HG03025 (cell line): ENCODE results near the gene DHRS12.

Source experiments
- ATAC-seq: cut with Tn5 transposase; IDR thresholded peaks from one replicate; pipeline ENCODE4 v1.9.1; 2021; ENCODE audit warnings: mild to moderate bottlenecking, moderate library complexity; ENCODE audit not compliant: unreplicated experiment, low FRiP score

The DHRS12 gene

DNA sequence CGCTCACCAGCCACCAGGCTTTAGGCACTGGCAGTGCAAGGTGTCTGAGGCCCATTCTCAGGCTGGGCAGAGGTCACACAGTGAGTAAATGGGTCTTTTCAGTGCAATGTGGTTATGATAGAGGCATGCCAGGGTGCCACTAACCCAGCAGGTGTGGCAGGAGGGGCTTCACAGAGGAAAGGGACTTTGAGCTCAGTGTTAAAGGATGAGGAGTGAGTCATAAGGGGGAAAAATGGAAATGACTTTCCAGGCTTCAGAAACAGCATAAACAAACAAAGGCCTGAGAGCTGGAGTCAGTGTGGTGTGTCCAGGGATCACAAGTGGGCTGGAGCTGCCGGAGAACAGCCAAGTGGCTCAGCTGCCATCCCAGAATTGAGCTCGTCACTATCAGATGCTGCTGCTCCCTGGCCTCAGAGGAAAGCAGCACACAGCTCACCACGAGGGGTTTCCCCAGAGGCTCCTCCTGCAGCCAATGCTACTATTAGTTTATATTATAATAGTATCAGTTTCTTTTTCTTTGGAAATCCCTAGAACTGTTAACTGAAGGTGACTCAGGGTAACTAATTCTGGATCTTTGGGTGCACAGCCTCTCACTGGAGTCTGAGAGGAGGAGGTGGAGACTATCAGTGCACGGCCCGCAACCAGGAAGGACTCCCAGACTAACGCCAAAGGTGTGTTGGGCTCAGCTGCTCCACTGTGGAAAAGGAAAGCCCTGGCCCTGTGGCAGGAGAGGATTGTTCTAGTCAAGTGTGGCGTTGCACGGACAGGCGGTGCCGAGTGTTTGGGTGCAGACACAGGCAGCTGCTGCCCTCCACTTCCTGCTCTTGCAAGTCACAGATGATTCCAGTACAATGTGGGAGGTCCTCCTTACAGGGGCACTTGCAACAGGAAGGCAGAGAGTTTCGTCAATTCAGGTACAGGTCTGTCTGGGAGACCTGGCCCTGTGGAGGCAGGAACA lies 39.5 kb downstream of the DHRS12 start:
- ATAC-seq = peak; percentile 81

GRCh38 chr13:51763486-51763885 lies 40.5 kb downstream of the DHRS12 start:
- ATAC-seq = no peak

- no peak for ATAC-seq
Measured at GRCh38 chr13:51761643-51762350, 42.2 kb downstream of the DHRS12 start.

GRCh38 chr13:51760592-51760991 lies 43.4 kb downstream of the DHRS12 start:
- no peak for ATAC-seq

- ATAC-seq = no peak
Measured at GRCh38 chr13:51759240-51759639, 44.7 kb downstream of the DHRS12 start.

- no peak for ATAC-seq
Measured at GRCh38 chr13:51758691-51759090, 45.3 kb downstream of the DHRS12 start.

GRCh38 chr13:51756651-51757050 lies 47.3 kb downstream of the DHRS12 start:
- no peak for ATAC-seq

GRCh38 chr13:51747438-51748434 lies 56.2 kb downstream of the DHRS12 start:
- no peak for ATAC-seq

- no peak for ATAC-seq
Measured at GRCh38 chr13:51746802-51747201, 57.2 kb downstream of the DHRS12 start.

DNA sequence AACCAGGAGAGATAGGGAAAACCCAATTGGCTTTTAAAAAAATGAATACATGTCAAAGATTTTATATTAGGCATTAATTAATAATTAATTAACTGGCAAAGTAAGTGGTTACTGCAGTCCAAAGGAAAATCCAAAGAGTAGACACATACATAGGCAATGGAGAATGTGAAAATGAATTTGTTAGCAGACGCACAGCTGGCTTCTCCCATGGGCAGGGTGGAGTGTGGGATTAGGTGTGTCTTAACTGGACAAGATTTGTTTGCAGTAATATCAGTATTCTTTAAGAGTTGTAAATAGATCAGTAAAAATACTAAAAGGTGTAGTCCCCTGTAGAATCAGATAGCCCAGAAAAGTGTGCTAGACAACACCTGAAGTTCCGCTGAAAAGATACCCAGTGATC lies 58.7 kb downstream of the DHRS12 start:
- no peak for ATAC-seq

DNA sequence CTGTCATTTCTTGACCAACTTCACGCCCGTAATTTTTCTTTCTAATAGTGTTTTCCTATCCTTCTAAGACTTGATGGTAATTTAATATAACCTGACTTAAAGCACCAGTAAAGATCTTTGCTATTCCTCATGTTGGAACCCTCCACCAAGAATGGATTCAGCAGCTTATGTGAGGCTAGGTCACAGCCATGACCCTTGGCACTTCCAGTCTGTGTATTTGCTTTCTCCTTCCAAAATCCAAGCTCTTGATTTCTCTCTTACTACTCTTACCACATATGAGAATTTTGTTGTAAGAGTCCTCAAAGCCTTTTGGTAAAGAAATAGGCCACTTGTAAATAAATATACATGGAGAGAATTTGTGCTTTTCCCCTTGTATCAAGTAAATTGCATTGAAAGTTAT lies 61.4 kb downstream of the DHRS12 start:
- ATAC-seq = no peak

DNA sequence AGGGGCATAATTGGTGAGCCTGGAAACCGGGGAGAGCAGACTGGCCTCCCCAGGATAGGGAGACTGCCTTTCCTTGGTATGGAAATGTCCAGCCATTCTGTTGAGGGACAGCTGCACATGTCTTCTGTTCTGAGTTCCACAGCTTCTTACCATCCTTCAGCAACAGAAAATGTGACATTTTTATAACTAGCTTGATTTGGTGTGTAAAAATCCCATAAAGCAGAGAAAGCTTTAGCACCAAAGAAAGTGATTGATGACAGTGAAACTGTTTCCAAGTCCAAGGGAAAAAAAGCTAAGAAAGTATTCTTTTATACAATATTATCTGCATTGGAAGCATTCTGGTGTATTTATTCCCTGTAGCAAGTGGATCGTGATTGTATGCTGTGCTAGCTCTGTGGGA lies 61.9 kb downstream of the DHRS12 start:
- ATAC-seq = no peak

GRCh38 chr13:51740698-51741097 lies 63.3 kb downstream of the DHRS12 start:
- ATAC-seq = no peak

GRCh38 chr13:51739027-51739764 lies 64.8 kb downstream of the DHRS12 start:
- ATAC-seq = no peak

DNA sequence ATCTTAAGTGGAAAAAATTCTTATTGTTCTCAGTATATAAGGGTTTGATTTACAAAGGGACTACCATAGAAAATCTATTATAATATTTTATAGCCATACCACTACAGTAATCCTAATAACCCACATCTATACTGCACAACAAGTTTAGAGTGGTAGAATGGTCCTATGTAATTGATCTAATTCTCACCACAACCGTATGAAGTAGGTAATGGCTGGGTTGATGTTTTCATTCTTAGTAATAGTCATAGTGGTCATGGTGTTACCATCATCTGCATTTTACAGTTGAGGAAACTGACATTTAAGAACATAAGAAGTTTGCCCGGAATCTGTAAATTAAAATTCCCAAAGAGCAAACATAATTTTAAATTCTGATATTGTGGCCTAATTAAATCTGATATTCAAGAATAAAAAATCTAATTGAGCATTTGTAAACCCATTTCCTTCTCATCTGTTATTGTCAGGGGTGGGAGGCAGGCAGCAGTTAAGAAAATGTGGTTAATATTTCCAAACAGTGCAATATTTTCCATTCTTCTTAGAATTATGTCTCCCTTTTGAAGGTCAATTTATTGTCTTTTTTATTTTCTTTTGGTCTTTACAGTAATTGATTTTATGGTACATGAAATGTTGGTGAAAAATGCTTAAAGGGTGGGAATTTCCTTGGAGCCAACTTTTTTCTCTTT lies 65.6 kb downstream of the DHRS12 start:
- ATAC-seq = no peak

GRCh38 chr13:51737609-51738008 lies 66.4 kb downstream of the DHRS12 start:
- ATAC-seq = no peak

GRCh38 chr13:51734786-51735185 lies 69.2 kb downstream of the DHRS12 start:
- ATAC-seq = no peak

- no peak for ATAC-seq
Measured at GRCh38 chr13:51733374-51734298, 70.3 kb downstream of the DHRS12 start.
